ENCODE results near the gene ZFAND6.
"Not testable (repeated sequence)": the region's sequence is repeated elsewhere in the genome, so short reads cannot be mapped to it uniquely, and the experiment has no call there.

Gene ZFAND6

GRCh38 chr15:80015156-80015555 is 44.3 kb upstream of the ZFAND6 start:
- no peaks in the 10 kb centered on the region for H3K36me3 ChIP-seq (replicated peaks)
- DNase-seq: no peak
- in situ Hi-C loops (cut with HindIII; ENCODE audit: low pct_ligation_motif_present, low sequenced_read_pairs): no loop called here
- no peak overlapping the region for H3K27ac ChIP-seq
- no peak overlapping the region for H3K4me3 ChIP-seq (ENCODE audit: low read depth, low read length)
- H3K27me3 ChIP-seq (replicated peaks): no peaks in the 10 kb centered on the region
- no peak for TF ChIP-seq CTCF (IDR thresholded peaks at IDR 0.05; ENCODE audit: low read depth, low read length, missing control alignments)

DNA sequence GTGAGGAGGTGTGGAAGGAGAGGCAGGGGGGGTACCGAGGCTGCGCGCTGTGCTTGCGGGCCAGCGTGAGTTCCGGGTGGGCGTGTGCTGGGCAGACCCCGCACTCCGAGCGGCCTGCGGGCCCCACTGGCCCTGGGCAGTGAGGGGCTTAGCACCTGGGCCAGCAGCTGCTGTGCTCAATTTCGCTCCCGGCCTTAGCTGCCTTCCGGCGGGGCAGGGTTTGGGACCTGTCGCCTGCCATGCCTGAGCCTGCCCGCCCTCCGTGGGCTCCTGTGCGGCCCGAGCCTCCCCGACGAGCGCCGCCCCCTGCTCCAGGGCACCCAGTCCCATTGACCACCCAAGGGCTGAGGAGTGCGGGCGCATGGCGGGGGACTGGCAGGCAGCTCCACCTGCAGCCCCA is 43.0 kb upstream of the ZFAND6 start:
- H3K36me3 ChIP-seq (replicated peaks); in situ Hi-C loops (cut with HindIII; ENCODE audit: low pct_ligation_motif_present, low sequenced_read_pairs); H3K27me3 ChIP-seq (replicated peaks); H3K27ac ChIP-seq; H3K4me3 ChIP-seq (ENCODE audit: low read depth, low read length); DNase-seq: not testable (repeated sequence)

DNA sequence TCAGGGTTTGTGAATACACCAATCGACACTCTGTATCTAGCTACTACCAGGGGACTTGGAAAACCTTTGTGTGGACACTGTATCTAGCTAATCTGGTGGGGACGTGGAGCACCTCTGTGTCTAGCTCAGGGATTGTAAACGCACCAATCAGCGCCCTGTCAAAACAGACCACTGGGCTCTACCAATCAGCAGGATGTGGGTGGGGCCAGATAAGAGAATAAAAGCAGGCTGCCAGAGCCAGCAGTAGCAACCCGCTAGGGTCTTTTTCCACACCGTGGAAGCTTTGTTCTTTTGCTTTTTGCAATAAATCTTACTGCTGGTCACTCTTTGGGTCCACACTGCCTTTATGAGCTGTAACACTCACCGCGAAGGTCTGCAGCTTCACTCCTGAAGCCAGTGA is 42.3 kb upstream of the ZFAND6 start:
- in situ Hi-C loops (cut with HindIII; ENCODE audit: low pct_ligation_motif_present, low sequenced_read_pairs); H3K27ac ChIP-seq; DNase-seq; H3K36me3 ChIP-seq (replicated peaks); H3K4me3 ChIP-seq (ENCODE audit: low read depth, low read length); H3K27me3 ChIP-seq (replicated peaks): not testable (repeated sequence)

GRCh38 chr15:80019168-80019745 is 40.2 kb upstream of the ZFAND6 start:
- no peak for TF ChIP-seq CTCF (IDR thresholded peaks at IDR 0.05; ENCODE audit: low read depth, low read length, missing control alignments)
- in situ Hi-C loops (cut with HindIII; ENCODE audit: low pct_ligation_motif_present, low sequenced_read_pairs): no loop called here
- H3K27me3 ChIP-seq (replicated peaks): no peaks in the 10 kb centered on the region
- no peaks in the 10 kb centered on the region for H3K36me3 ChIP-seq (replicated peaks)
- H3K4me3 ChIP-seq (ENCODE audit: low read depth, low read length): no peak overlapping the region
- DNase-seq: no peak
- no peak overlapping the region for H3K27ac ChIP-seq

GRCh38 chr15:80020149-80020548 is 39.3 kb upstream of the ZFAND6 start:
- DNase-seq; H3K36me3 ChIP-seq (replicated peaks); H3K4me3 ChIP-seq (ENCODE audit: low read depth, low read length); H3K27ac ChIP-seq; H3K27me3 ChIP-seq (replicated peaks); in situ Hi-C loops (cut with HindIII; ENCODE audit: low pct_ligation_motif_present, low sequenced_read_pairs): not testable (repeated sequence)

DNA sequence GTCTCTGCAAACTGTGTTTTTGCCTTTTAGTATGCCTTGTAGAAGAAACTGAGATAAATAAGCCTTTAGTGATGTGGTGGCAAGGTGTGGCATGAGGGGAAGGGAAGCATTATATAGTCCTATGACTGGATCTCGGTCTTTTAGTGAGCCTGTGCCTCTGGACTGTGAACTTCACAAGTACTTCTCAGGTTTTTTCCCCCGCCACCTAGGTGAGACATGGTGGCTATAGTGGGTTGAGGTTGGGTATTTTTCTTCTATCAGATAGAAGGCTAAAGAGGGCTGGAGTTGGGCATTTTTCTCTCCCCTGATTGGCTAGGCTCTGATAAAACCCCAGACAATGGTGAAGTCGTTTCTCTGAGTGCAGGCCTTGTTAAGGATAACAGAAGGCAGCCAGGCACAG is 38.7 kb upstream of the ZFAND6 start:
- no peak overlapping the region for H3K4me3 ChIP-seq (ENCODE audit: low read depth, low read length)
- TF ChIP-seq CTCF (IDR thresholded peaks at IDR 0.05; ENCODE audit: low read depth, low read length, missing control alignments): no peak
- no peak for DNase-seq
- no peak overlapping the region for H3K27ac ChIP-seq
- H3K27me3 ChIP-seq (replicated peaks): no peaks in the 10 kb centered on the region
- no peaks in the 10 kb centered on the region for H3K36me3 ChIP-seq (replicated peaks)
- in situ Hi-C loops (cut with HindIII; ENCODE audit: low pct_ligation_motif_present, low sequenced_read_pairs): no loop called here

GRCh38 chr15:80026310-80026709 is 33.2 kb upstream of the ZFAND6 start:
- DNase-seq: no peak
- TF ChIP-seq CTCF (IDR thresholded peaks at IDR 0.05; ENCODE audit: low read depth, low read length, missing control alignments): no peak
- Histone ChIP-seq H3K36me3 (replicated peaks) (no peaks in the 10 kb centered on the region), H3K4me3 (ENCODE audit: low read depth, low read length) (no peak overlapping the region), H3K27ac (no peak overlapping the region), H3K27me3 (replicated peaks) (no peaks in the 10 kb centered on the region)
- in situ Hi-C loops (cut with HindIII; ENCODE audit: low pct_ligation_motif_present, low sequenced_read_pairs): no loop called here
